ENCODE measurements around the gene GDPD5.

- TF ChIP-seq TOX (CRISPR knock-in tag; IDR thresholded peaks at IDR 0.05; ENCODE audit: borderline replicate concordance) (no peak), ISL1 (CRISPR knock-in tag; IDR thresholded peaks at IDR 0.05) (no peak), TCF4 (CRISPR knock-in tag; IDR thresholded peaks at IDR 0.05; ENCODE audit: borderline replicate concordance) (no peak), OSR1 (CRISPR knock-in tag; IDR thresholded peaks at IDR 0.05) (no peak)
- TF ChIP-seq, protein P1, sequence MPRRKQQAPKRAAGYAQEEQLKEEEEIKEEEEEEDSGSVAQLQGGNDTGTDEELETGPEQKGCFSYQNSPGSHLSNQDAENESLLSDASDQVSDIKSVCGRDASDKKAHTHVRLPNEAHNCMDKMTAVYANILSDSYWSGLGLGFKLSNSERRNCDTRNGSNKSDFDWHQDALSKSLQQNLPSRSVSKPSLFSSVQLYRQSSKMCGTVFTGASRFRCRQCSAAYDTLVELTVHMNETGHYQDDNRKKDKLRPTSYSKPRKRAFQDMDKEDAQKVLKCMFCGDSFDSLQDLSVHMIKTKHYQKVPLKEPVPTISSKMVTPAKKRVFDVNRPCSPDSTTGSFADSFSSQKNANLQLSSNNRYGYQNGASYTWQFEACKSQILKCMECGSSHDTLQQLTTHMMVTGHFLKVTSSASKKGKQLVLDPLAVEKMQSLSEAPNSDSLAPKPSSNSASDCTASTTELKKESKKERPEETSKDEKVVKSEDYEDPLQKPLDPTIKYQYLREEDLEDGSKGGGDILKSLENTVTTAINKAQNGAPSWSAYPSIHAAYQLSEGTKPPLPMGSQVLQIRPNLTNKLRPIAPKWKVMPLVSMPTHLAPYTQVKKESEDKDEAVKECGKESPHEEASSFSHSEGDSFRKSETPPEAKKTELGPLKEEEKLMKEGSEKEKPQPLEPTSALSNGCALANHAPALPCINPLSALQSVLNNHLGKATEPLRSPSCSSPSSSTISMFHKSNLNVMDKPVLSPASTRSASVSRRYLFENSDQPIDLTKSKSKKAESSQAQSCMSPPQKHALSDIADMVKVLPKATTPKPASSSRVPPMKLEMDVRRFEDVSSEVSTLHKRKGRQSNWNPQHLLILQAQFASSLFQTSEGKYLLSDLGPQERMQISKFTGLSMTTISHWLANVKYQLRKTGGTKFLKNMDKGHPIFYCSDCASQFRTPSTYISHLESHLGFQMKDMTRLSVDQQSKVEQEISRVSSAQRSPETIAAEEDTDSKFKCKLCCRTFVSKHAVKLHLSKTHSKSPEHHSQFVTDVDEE (CRISPR knock-in tag; IDR thresholded peaks at IDR 0.05): no peak
Observed at GRCh38 chr11:75565221-75565814, 39.6 kb upstream of the GDPD5 start.
